Naive thymus-derived CD4-positive, alpha-beta T cell (primary cell): ENCODE measurements around the gene LRPPRC. TPM values are rescaled to one million over a fixed set of nuclear protein-coding genes. Genes with fewer than 3 reads are reported as not detected.

Experiments used
- ATAC-seq: fragments of 150-1000 bp; cut with Tn5 transposase; 2 replicates; pipeline ENCODE4 v1.10.0; 2021; ENCODE audit warnings: mild to moderate bottlenecking, moderate library complexity
- CTCF ChIA-PET: fragments of 350-600 bp; sonication (Branson Sonifier 250); formaldehyde crosslinking; loops from one replicate; lab custom pipeline; 2021; ENCODE audit warnings: antibody characterized with exemption; lab: Charles Lee
- POLR2A ChIA-PET: fragments of 350-600 bp; sonication (Branson Sonifier 250); formaldehyde crosslinking; loops from one replicate; lab custom pipeline; 2021; ENCODE audit warnings: antibody characterized with exemption, inconsistent platforms; lab: Charles Lee
- DNase-seq, 9 donors: peaks; one replicate each; pipeline versions ENCODE4 v3.0.0 to v3.0.0-alpha.2; 2020 to 2022; ENCODE audit warnings: mixed read lengths in 1 of 9
- H3K27ac ChIP-seq: one replicate; pipeline ENCODE4 v1.7.0; 2013; ENCODE audit warnings: mild to moderate bottlenecking, low read depth, low read length, moderate library complexity
- H3K27me3 ChIP-seq, 2 donors: one replicate each; pipeline ENCODE4 v1.7.0; 2013; ENCODE audit warnings: low read length in 2 of 2, mild to moderate bottlenecking in 2 of 2, moderate library complexity in 2 of 2; ENCODE audit not compliant: control insufficient read depth in 2 of 2, insufficient read depth in 2 of 2
- H3K36me3 ChIP-seq, 3 experiments: 1 replicate in 2 of 3; 2 replicates in 1 of 3; pipeline ENCODE4 v1.7.0; 2013; ENCODE audit warnings: low read length in 3 of 3, mild to moderate bottlenecking in 3 of 3, moderate library complexity in 1 of 3; ENCODE audit not compliant: insufficient read depth in 3 of 3, control insufficient read depth in 2 of 3
- H3K4me1 ChIP-seq, 2 donors: one replicate each; pipeline ENCODE4 v1.7.0; 2013; ENCODE audit warnings: low read length in 2 of 2, mild to moderate bottlenecking in 2 of 2, moderate library complexity in 1 of 2; ENCODE audit not compliant: control insufficient read depth in 2 of 2, insufficient read depth in 2 of 2
- H3K4me3 ChIP-seq: 2 replicates; pipeline ENCODE4 v1.7.0; 2013; ENCODE audit warnings: mild to moderate bottlenecking, low read length
- H3K9me3 ChIP-seq, 3 experiments: 1 replicate in 2 of 3; 2 replicates in 1 of 3; pipeline ENCODE4 v1.7.0; 2013; ENCODE audit warnings: low read length in 3 of 3; ENCODE audit not compliant: control insufficient read depth in 2 of 3
- H3K27ac Mint-ChIP-seq, 9 donors: one replicate each; pipeline ENCODE4 v1.8.0; 2020 to 2022; ENCODE audit warnings: mixed read lengths in 9 of 9, mild to moderate bottlenecking in 8 of 9, moderate library complexity in 5 of 9, inconsistent platforms in 2 of 9
- H3K27me3 Mint-ChIP-seq, 5 donors: one replicate each; pipeline ENCODE4 v1.8.0; 2021 to 2022; ENCODE audit warnings: mixed read lengths in 5 of 5, mild to moderate bottlenecking in 1 of 5
- H3K36me3 Mint-ChIP-seq, 5 donors: one replicate each; pipeline ENCODE4 v1.8.0; 2020 to 2022; ENCODE audit warnings: mixed read lengths in 5 of 5, mild to moderate bottlenecking in 3 of 5, inconsistent platforms in 1 of 5
- H3K4me1 Mint-ChIP-seq, 7 donors: one replicate each; pipeline ENCODE4 v1.8.0; 2020 to 2022; ENCODE audit warnings: mixed read lengths in 7 of 7, mild to moderate bottlenecking in 3 of 7, inconsistent platforms in 1 of 7
- H3K4me3 Mint-ChIP-seq, 10 donors: one replicate each; pipeline ENCODE4 v1.8.0; 2020 to 2022; ENCODE audit warnings: mild to moderate bottlenecking in 10 of 10, mixed read lengths in 10 of 10, moderate library complexity in 6 of 10, inconsistent platforms in 2 of 10
- H3K9me3 Mint-ChIP-seq, 11 donors: one replicate each; pipeline ENCODE4 v1.8.0; 2020 to 2022; ENCODE audit warnings: mixed read lengths in 11 of 11, mild to moderate bottlenecking in 4 of 11, inconsistent platforms in 1 of 11, moderate library complexity in 1 of 11
- intact Hi-C, 2 donors: fragments of 100-400 bp; cut with micrococcal nuclease; formaldehyde crosslinking; loops; one replicate each; pipeline ENCODE4 v1.15.1; 2023
- polyA plus RNA-seq, 2 donors: library from polyadenylated mRNA; unstranded; fragments of 300-500 nt; fragmentation: Illumina TruSeq; gene quantifications; one replicate each; pipeline ENCODE4 v1.2.3, GENCODE V29; 2021
- total RNA-seq, 6 experiments: library from RNA in 5 of 6; stranded (reverse) in 5 of 6; gene quantifications; 1 replicate in 5 of 6; 2 replicates in 1 of 6; pipeline ENCODE4 v1.2.3 and lab custom pipeline; 2021 to 2026

Gene LRPPRC
- total and polyA plus RNA-seq, 7 experiments from 2014 or later, result 42.3 to 92.7 (median 67.0) TPM

DNA sequence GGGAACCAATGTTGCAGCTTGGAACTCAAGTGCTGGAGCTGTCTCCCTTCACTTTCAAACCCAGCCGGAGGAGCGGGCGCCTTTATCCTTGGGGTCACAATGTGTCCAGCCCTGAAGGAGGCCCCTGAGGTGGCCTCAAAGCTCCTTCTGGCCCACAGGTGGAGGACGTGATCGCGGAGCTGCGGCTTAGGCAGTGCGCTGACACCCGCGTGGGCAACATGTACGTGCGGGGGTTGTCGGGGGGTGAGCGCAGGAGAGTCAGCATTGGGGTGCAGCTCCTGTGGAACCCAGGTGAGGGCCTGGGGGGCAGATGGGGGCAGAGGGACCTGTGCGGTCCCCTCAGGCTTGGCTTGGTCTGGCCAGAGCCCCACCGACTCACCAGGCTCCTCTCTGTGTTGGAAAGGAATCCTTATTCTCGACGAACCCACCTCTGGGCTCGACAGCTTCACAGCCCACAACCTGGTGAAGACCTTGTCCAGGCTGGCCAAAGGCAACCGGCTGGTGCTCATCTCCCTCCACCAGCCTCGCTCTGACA is 143.5 kb downstream of the LRPPRC start:
- ATAC-seq (no peak), DNase-seq (no peak)
- Histone ChIP-seq H3K4me3 (no peak overlapping the region), H3K4me1 (no peaks in the 10 kb centered on the region), H3K27ac (no peak overlapping the region), H3K36me3 (no peaks in the 10 kb centered on the region), H3K9me3 (no peaks in the 10 kb centered on the region), H3K27me3 (no peaks in the 10 kb centered on the region)
- ChIA-PET POLR2A (no interaction called here), CTCF (no interaction called here)
- H3K27me3 Mint-ChIP-seq, result peaks cover 8 to 47% (median 36%) of the 10 kb centered on the region in 5 donors
- H3K36me3 Mint-ChIP-seq, result no peaks in the 10 kb centered on the region
- no peak overlapping the region for H3K27ac Mint-ChIP-seq
- no peaks in the 10 kb centered on the region for H3K4me1 Mint-ChIP-seq
- intact Hi-C loops, result no loop called here
- H3K4me3 Mint-ChIP-seq, result no peak overlapping the region
- no peaks in the 10 kb centered on the region for H3K9me3 Mint-ChIP-seq

GRCh38 chr2:43851011-43851980 is 144.5 kb downstream of the LRPPRC start:
- Mint-ChIP-seq H3K27me3 (peaks cover 7 to 46% (median 27%) of the 10 kb centered on the region in 5 donors), H3K27ac (no peak overlapping the region), H3K4me1 (no peaks in the 10 kb centered on the region), H3K36me3 (no peaks in the 10 kb centered on the region), H3K9me3 (no peaks in the 10 kb centered on the region), H3K4me3 (no peak overlapping the region)
- ChIA-PET CTCF (no interaction called here), POLR2A (no interaction called here)
- Histone ChIP-seq H3K27me3 (no peaks in the 10 kb centered on the region), H3K4me3 (no peak overlapping the region), H3K27ac (no peak overlapping the region), H3K9me3 (no peaks in the 10 kb centered on the region), H3K36me3 (no peaks in the 10 kb centered on the region), H3K4me1 (no peaks in the 10 kb centered on the region)
- DNase-seq (no peak), ATAC-seq (peak; percentile 36)
- intact Hi-C loops, result no loop called here

- POLR2A ChIA-PET, result no interaction called here
- no peak for ATAC-seq
These were observed 147.6 kb downstream of the LRPPRC start for GRCh38 chr2:43848214-43848613.

DNA sequence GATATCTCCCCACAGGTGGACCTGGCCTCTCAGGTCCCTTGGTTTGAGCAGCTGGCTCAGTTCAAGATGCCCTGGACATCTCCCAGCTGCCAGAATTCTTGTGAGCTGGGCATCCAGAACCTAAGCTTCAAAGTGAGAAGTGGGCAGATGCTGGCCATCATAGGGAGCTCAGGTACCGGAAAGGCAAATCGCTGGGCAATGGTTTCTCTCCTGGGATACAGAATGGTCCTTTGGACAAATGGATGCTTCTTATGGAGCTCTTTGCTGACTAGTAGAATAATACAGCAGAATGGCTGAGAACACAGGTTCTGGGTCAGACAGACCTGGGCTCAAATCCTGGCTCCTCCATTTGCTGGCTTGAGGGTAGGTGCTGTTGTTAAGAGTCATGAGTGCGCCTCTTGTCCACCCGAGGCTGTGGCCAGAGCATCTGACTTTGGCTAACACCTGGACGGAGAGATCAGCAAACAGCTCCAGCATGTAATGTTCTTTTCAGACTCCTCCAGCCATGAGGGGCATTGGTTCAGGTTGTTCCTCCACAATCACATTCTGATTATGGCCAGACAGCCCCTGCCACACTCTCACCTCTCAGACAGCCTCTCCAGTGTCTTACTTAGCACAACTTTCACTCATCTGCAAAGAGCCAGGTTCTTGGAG is 149.5 kb downstream of the LRPPRC start:
- H3K36me3 ChIP-seq, result no peaks in the 10 kb centered on the region
- intact Hi-C loops, result no loop called here
- Mint-ChIP-seq H3K4me3 (no peak overlapping the region), H3K4me1 (no peaks in the 10 kb centered on the region), H3K27me3 (peaks cover 0 to 5% (median 4%) of the 10 kb centered on the region in 5 donors), H3K27ac (no peak overlapping the region), H3K36me3 (no peaks in the 10 kb centered on the region), H3K9me3 (no peaks in the 10 kb centered on the region)
- CTCF ChIA-PET, result no interaction called here
- H3K4me3 ChIP-seq, result no peak overlapping the region
- no peaks in the 10 kb centered on the region for H3K4me1 ChIP-seq
- DNase-seq, result no peak
- no peaks in the 10 kb centered on the region for H3K27me3 ChIP-seq
- no peaks in the 10 kb centered on the region for H3K9me3 ChIP-seq
- ATAC-seq, result no peak
- no peak overlapping the region for H3K27ac ChIP-seq
- POLR2A ChIA-PET, result no interaction called here

More at GRCh38 chr2:43848214-43848613, 147.6 kb downstream of the LRPPRC start:
- Histone ChIP-seq H3K36me3 (no peaks in the 10 kb centered on the region), H3K9me3 (no peaks in the 10 kb centered on the region), H3K4me3 (no peak overlapping the region), H3K27ac (no peak overlapping the region), H3K27me3 (no peaks in the 10 kb centered on the region), H3K4me1 (no peaks in the 10 kb centered on the region)
- no peaks in the 10 kb centered on the region for H3K9me3 Mint-ChIP-seq
- H3K27me3 Mint-ChIP-seq, result peaks cover 5 to 19% (median 11%) of the 10 kb centered on the region in 5 donors
- intact Hi-C loops, result no loop called here
- H3K27ac Mint-ChIP-seq, result no peak overlapping the region
- no peak overlapping the region for H3K4me3 Mint-ChIP-seq
- H3K4me1 Mint-ChIP-seq, result no peaks in the 10 kb centered on the region
- CTCF ChIA-PET, result no interaction called here
- no peak for DNase-seq
- H3K36me3 Mint-ChIP-seq, result no peaks in the 10 kb centered on the region

DNA sequence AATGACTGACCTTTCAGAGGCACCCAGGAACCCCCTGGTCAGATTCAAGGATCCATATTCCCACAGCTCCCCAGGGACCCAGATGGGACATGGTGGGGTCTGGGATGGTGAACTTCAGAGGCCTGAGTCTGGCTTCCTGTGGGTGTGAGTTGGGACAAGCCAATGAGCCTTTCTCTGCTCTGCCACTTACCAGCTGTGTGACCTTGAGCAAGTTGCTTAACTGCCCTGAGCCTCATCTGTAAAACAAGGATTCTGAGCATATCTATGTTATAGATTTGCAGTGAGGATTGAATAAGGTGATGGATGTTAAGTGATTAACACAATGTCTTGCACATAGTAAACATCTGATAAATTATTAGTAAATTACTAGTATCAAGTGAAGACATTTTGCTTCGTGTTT is 150.6 kb downstream of the LRPPRC start:
- ATAC-seq (no peak), DNase-seq (no peak)
- no peaks in the 10 kb centered on the region for H3K9me3 ChIP-seq
- Mint-ChIP-seq H3K27me3 (peaks cover 0 to 3% (median 0%) of the 10 kb centered on the region in 5 donors), H3K4me1 (no peaks in the 10 kb centered on the region), H3K27ac (no peak overlapping the region), H3K9me3 (no peaks in the 10 kb centered on the region), H3K4me3 (no peak overlapping the region), H3K36me3 (no peaks in the 10 kb centered on the region)
- no peak overlapping the region for H3K27ac ChIP-seq
- ChIA-PET POLR2A (no interaction called here), CTCF (no interaction called here)
- intact Hi-C loops, result no loop called here
- H3K27me3 ChIP-seq, result no peaks in the 10 kb centered on the region
- no peak overlapping the region for H3K4me3 ChIP-seq
- H3K36me3 ChIP-seq, result no peaks in the 10 kb centered on the region
- H3K4me1 ChIP-seq, result no peaks in the 10 kb centered on the region

DNA sequence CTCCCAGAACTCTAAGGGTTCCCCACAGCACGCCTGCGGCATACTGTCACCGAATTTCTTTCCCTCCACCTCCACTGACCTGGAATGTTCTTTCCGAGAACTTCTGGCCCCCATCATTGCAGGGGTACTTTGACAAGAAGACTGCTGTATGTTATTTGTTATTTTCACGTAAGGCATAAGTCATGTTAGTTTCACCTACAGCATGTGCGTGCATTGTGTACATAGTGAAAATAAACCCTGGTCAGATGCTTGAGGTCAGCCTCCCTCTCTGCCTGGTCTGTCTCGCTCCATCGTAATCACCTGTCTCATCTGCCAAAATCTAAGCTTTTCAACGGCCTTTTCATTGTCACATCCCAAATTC is 152.9 kb downstream of the LRPPRC start:
- H3K27ac Mint-ChIP-seq, result no peak overlapping the region
- peaks cover 0 to 3% (median 0%) of the 10 kb centered on the region in 5 donors for H3K27me3 Mint-ChIP-seq
- H3K4me1 ChIP-seq, result no peaks in the 10 kb centered on the region
- H3K36me3 ChIP-seq, result no peaks in the 10 kb centered on the region
- H3K4me3 ChIP-seq, result no peak overlapping the region
- no peaks in the 10 kb centered on the region for H3K36me3 Mint-ChIP-seq
- ChIA-PET CTCF (no interaction called here), POLR2A (no interaction called here)
- no peak for DNase-seq
- H3K4me1 Mint-ChIP-seq, result peaks cover 0 to 2% (median 0%) of the 10 kb centered on the region in 7 donors
- no peaks in the 10 kb centered on the region for H3K9me3 Mint-ChIP-seq
- no peaks in the 10 kb centered on the region for H3K27me3 ChIP-seq
- no peaks in the 10 kb centered on the region for H3K9me3 ChIP-seq
- H3K4me3 Mint-ChIP-seq, result no peak overlapping the region
- no peak overlapping the region for H3K27ac ChIP-seq
- ATAC-seq, result no peak
- intact Hi-C loops, result no loop called here
